ENCODE data around the gene INSR.

GRCh38 chr19:7112675-7113074, 181.5 kb downstream of the INSR start:
- no peak for TF ChIP-seq MAX (IDR thresholded peaks at IDR 0.05)
- no peak for TF ChIP-seq CREB1 (IDR thresholded peaks at IDR 0.05; ENCODE audit: low read depth)
- no peak for TF ChIP-seq RAD21 (IDR thresholded peaks at IDR 0.05; ENCODE audit: low read depth)
- no peak for TF ChIP-seq TAF1 (IDR thresholded peaks at IDR 0.05; ENCODE audit: low read depth)
- TF ChIP-seq USF1 (IDR thresholded peaks at IDR 0.05) = no peak
- no peak for TF ChIP-seq EP300 (IDR thresholded peaks at IDR 0.05; ENCODE audit: borderline replicate concordance)
- no peak for TF ChIP-seq REST (IDR thresholded peaks at IDR 0.05; ENCODE audit: low read depth)
- TF ChIP-seq YY1 (IDR thresholded peaks at IDR 0.05; ENCODE audit: low read depth) = no peak
- no peak for TF ChIP-seq CEBPB (IDR thresholded peaks at IDR 0.05)

Measured in Ishikawa (cell line).